A549 (cell line): ENCODE results near the gene LTK. TPM values are rescaled to one million over a fixed set of nuclear protein-coding genes. Genes with fewer than 3 reads are reported as not detected.

Experiments
- ATAC-seq, 2 experiments: fragments of 200-7000 bp in 1 of 2; fragments of >200 bp in 1 of 2; cut with Nextera tagmentation in 1 of 2; cut with Tn5 transposase in 1 of 2; 3 replicates each; pipeline versions ENCODE4 v1.8.0 to v1.9.1; 2018 to 2020; ENCODE audit warnings: mild to moderate bottlenecking in 1 of 2, moderate library complexity in 1 of 2
- CTCF ChIA-PET: fragments of 300-600 bp; sonication (Branson Sonifier 250); formaldehyde crosslinking; extraction: SDS; loops from one replicate; lab custom pipeline; 2021; ENCODE audit warnings: antibody characterized with exemption, inconsistent platforms; lab: Yijun Ruan, JAX
- POLR2A ChIA-PET: fragments of 350-600 bp; formaldehyde crosslinking; extraction: SDS; loops from one replicate; lab custom pipeline; 2021; ENCODE audit warnings: antibody characterized with exemption, inconsistent platforms; lab: Yijun Ruan, JAX
- DNase-seq, 2 experiments: peaks; one replicate each; pipeline versions ENCODE4 v3.0.0 to v3.0.0-alpha.2; 2011 to 2016; ENCODE audit warnings: low read depth in 1 of 2, low spot score in 1 of 2
- FAIRE-seq: peaks from 2 replicates; lab custom pipeline; 2011; peaks lifted over from hg19 to GRCh38; lab: Jason Lieb, UNC
- H3K27ac ChIP-seq, 2 experiments: fragments of >200 bp; sonication (Bioruptor Twin); formaldehyde crosslinking; 3 replicates each; pipeline ENCODE4 v1.5.1; 2016 to 2017
- H3K4me1 ChIP-seq: fragments of >200 bp; sonication (Bioruptor Twin); formaldehyde crosslinking; 3 replicates; pipeline ENCODE4 v1.6.1; 2016
- H3K4me2 ChIP-seq: fragments of >200 bp; sonication (Bioruptor Twin); formaldehyde crosslinking; 3 replicates; pipeline ENCODE4 v1.6.1; 2016
- H3K4me3 ChIP-seq: fragments of >200 bp; sonication (Bioruptor Twin); formaldehyde crosslinking; 3 replicates; pipeline ENCODE4 v1.5.1; 2016
- H3K9me3 ChIP-seq: fragments of >200 bp; sonication (Bioruptor Twin); formaldehyde crosslinking; 3 replicates; pipeline ENCODE4 v1.6.1; 2016
- BHLHE40 ChIP-seq: IDR thresholded peaks from 2 replicates; pipeline ENCODE4 v1.6.1; 2012; ENCODE audit warnings: low read depth, low read length, inconsistent platforms
- CHD4 ChIP-seq: fragments of 200-600 bp; sonication (generic); IDR thresholded peaks from 2 replicates; pipeline ENCODE4 v1.6.1; 2016; ENCODE audit warnings: antibody characterized with exemption, mild to moderate bottlenecking, borderline replicate concordance
- EHMT2 ChIP-seq: fragments of 200-600 bp; sonication (generic); IDR thresholded peaks from 2 replicates; pipeline ENCODE4 v1.6.1; 2016; ENCODE audit warnings: antibody characterized with exemption, low read depth, mild to moderate bottlenecking, moderate library complexity
- ELK1 ChIP-seq: fragments of 150-350 bp; IDR thresholded peaks from 2 replicates; pipeline ENCODE4 v1.6.1; 2014; ENCODE audit warnings: low read depth, mild to moderate bottlenecking, low read length
- EP300 ChIP-seq, 2 experiments: fragments of >200 bp; sonication (Bioruptor Twin); formaldehyde crosslinking; IDR thresholded peaks; 2 replicates in 1 of 2; 3 replicates in 1 of 2; pipeline ENCODE4 v1.6.1; 2016 to 2017
- FOSL2 ChIP-seq, 2 experiments: fragments of 450-650 bp in 1 of 2; fragments of >200 bp in 1 of 2; sonication (Bioruptor Twin) in 1 of 2; formaldehyde crosslinking; IDR thresholded peaks; 2 replicates each; pipeline versions ENCODE4 v1.5.0 to v1.6.1; 2016 to 2020; ENCODE audit warnings: mild to moderate bottlenecking in 1 of 2, moderate library complexity in 1 of 2
- GATA3 ChIP-seq: IDR thresholded peaks from 2 replicates; pipeline ENCODE4 v1.6.1; 2012; ENCODE audit warnings: borderline replicate concordance
- HES2 ChIP-seq: fragments of >200 bp; sonication (Bioruptor Twin); formaldehyde crosslinking; IDR thresholded peaks from 2 replicates; pipeline ENCODE4 v1.6.1; 2016
- HOXB13 ChIP-seq: fragments of 250-450 bp; sonication (Bioruptor Pico); IDR thresholded peaks from 2 replicates; pipeline ENCODE4 v1.5.0; 2020; ENCODE audit warnings: low read depth, mild to moderate bottlenecking, moderate library complexity
- JUNB ChIP-seq: fragments of >200 bp; sonication (Bioruptor Twin); formaldehyde crosslinking; IDR thresholded peaks from 2 replicates; pipeline ENCODE4 v1.6.1; 2016
- MAFK ChIP-seq: fragments of 450-650 bp; IDR thresholded peaks from 2 replicates; pipeline ENCODE4 v1.6.1; 2014; ENCODE audit not compliant: partially characterized antibody
- MAZ ChIP-seq: fragments of 150-350 bp; IDR thresholded peaks from 2 replicates; pipeline ENCODE4 v1.6.1; 2014; ENCODE audit warnings: antibody characterized with exemption, low read depth, low read length, borderline replicate concordance
- NR3C1 ChIP-seq: fragments of >200 bp; sonication (Bioruptor Twin); formaldehyde crosslinking; IDR thresholded peaks from 3 replicates; pipeline ENCODE4 v1.6.1; 2017
- RARB ChIP-seq: fragments of 250-450 bp; sonication (Bioruptor Pico); IDR thresholded peaks from 2 replicates; pipeline ENCODE4 v1.8.0; 2021; ENCODE audit warnings: mild to moderate bottlenecking, moderate library complexity
- RCOR1 ChIP-seq: fragments of 150-350 bp; IDR thresholded peaks from 2 replicates; pipeline ENCODE4 v1.6.1; 2014; ENCODE audit warnings: antibody characterized with exemption, low read length, low read depth
- REST ChIP-seq: fragments of 200-600 bp; sonication (generic); IDR thresholded peaks from 2 replicates; pipeline ENCODE4 v1.6.1; 2016; ENCODE audit warnings: antibody characterized with exemption, mild to moderate bottlenecking, moderate library complexity
- RFX5 ChIP-seq: fragments of 450-650 bp; IDR thresholded peaks from 2 replicates; pipeline ENCODE4 v1.7.1; 2014; ENCODE audit warnings: antibody characterized with exemption, mild to moderate bottlenecking, moderate library complexity
- SREBF2 ChIP-seq: fragments of 450-650 bp; IDR thresholded peaks from 2 replicates; pipeline ENCODE4 v1.6.1; 2014; ENCODE audit warnings: mild to moderate bottlenecking, moderate library complexity
- TP53 ChIP-seq: fragments of 250-450 bp; sonication (Bioruptor Pico); IDR thresholded peaks from 2 replicates; pipeline ENCODE4 v1.5.0; 2021; ENCODE audit warnings: mild to moderate bottlenecking, moderate library complexity
- ZC3H11A ChIP-seq: fragments of 450-650 bp; IDR thresholded peaks from 2 replicates; pipeline ENCODE4 v1.6.1; 2014; ENCODE audit warnings: antibody characterized with exemption, mild to moderate bottlenecking
- ZFP36 ChIP-seq: fragments of 450-650 bp; IDR thresholded peaks from 2 replicates; pipeline ENCODE4 v1.6.1; 2014; ENCODE audit warnings: borderline replicate concordance; ENCODE audit not compliant: partially characterized antibody
- WGBS: methylation state at CpG from one replicate; pipeline ENCODE4 v1.1.6; 2017; ENCODE audit errors: missing lambda C conversion rate; 5-methylcytosine and 5-hydroxymethylcytosine counted together
- polyA plus RNA-seq, 4 experiments: library from polyadenylated mRNA; depleted of rRNA in 3 of 4; stranded (reverse); fragments of >200 nt; fragmentation: RNase III in 1 of 4; extraction: RNeasy Plus Mini Kit Qiagen cat#74134 plus additional on column Dnase treatment in 1 of 4; gene quantifications; 2 replicates in 3 of 4; 3 replicates in 1 of 4; pipeline ENCODE4 v1.2.3, GENCODE V29; 2011 to 2017
- TF ChIP-seq, protein P1 (sequence below): fragments of >200 bp; sonication (Bioruptor Twin); formaldehyde crosslinking; IDR thresholded peaks from 3 replicates; pipeline ENCODE4 v1.5.1; 2016

Gene LTK
- polyA plus RNA-seq, 2 of the 4 experiments (the other 2 are of a cell fraction), result 0.10 to 0.17 TPM

GRCh38 chr15:41536866-41537265 is 23.2 kb upstream of the LTK start (continued):
- no peak for TF ChIP-seq CHD4
- no peak for TF ChIP-seq ELK1
- TF ChIP-seq ZFP36, result no peak
- no peak for TF ChIP-seq RFX5
- no peak for TF ChIP-seq MAZ
- TF ChIP-seq, all 56 proteins: peak for 0

DNA sequence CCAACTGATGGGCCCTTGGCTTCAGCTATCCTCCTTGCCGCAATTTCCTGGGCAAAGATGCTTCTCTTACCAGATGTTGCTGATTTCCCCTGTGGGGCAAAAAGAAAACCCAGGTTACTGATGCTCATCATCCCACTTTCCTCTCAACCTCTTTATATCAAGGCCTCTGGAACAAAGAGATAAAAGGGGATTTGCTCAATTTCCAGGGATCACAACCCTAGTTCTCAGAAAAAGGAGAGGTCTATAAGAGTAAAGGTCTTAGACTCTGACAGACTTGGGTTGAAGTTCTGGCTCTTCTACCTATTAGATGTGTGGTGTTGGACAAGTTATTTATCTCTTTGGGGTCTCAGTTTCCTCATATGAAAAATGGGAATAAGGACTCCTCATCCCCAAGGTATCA is 21.9 kb upstream of the LTK start:
- no peak overlapping the region for H3K4me3 ChIP-seq
- FAIRE-seq (no peak), DNase-seq (no peak), ATAC-seq (no peak)
- 90% methylated on average over 1 of the region's 1 CpG for WGBS
- no peaks in the 10 kb centered on the region for H3K9me3 ChIP-seq
- no peak for TF ChIP-seq NR3C1
- TF ChIP-seq EP300 (IDR thresholded peaks at IDR 0.05), result no peak
- TF ChIP-seq, protein P1, sequence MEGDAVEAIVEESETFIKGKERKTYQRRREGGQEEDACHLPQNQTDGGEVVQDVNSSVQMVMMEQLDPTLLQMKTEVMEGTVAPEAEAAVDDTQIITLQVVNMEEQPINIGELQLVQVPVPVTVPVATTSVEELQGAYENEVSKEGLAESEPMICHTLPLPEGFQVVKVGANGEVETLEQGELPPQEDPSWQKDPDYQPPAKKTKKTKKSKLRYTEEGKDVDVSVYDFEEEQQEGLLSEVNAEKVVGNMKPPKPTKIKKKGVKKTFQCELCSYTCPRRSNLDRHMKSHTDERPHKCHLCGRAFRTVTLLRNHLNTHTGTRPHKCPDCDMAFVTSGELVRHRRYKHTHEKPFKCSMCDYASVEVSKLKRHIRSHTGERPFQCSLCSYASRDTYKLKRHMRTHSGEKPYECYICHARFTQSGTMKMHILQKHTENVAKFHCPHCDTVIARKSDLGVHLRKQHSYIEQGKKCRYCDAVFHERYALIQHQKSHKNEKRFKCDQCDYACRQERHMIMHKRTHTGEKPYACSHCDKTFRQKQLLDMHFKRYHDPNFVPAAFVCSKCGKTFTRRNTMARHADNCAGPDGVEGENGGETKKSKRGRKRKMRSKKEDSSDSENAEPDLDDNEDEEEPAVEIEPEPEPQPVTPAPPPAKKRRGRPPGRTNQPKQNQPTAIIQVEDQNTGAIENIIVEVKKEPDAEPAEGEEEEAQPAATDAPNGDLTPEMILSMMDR, result no peak
- no peak for TF ChIP-seq RARB
- TF ChIP-seq SREBF2, result no peak
- H3K4me2 ChIP-seq, result no peak overlapping the region
- POLR2A ChIA-PET, result no interaction called here
- no peaks in the 10 kb centered on the region for H3K4me1 ChIP-seq
- CTCF ChIA-PET, result no interaction called here
- no peak overlapping the region for H3K27ac ChIP-seq

DNA sequence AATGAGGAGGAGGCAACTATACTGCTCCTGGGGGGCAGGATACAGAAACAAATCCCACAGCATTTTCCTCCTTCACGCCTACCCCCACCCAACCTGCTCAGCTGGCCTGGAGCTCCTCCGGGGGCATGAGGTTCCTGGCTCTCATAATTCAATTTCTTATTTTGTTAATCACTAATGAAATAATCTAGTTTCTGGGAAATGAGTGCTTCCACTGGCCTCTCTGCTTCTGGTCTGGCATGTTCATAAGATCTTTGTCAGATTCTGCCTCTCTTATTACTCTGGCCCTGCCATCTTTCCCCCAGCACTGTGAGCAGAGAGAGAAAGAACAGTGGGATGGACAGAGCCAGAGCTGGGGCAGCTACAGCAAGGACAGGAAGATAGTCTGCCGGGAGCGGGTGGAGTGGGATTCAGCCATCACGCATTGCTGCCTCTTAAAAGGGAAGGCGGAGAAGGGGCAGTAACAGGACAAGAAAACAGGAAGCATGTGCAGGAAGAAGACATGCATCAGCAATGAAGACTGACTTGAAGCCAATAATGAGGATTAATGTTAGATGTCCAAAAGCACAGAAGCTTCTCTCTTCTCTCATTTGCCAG is 16.8 kb upstream of the LTK start:
- POLR2A ChIA-PET, result interaction anchor here (0.6 to 1.6 kb wide), 2 partner anchors 14 to 616 kb away, joined by 3 to 5 read pairs; partner anchors contain the start of gene RPAP1
- TF ChIP-seq ZFP36, result no peak
- TF ChIP-seq RCOR1, result no peak
- TF ChIP-seq JUNB, result no peak
- TF ChIP-seq NR3C1, result no peak
- no peak for TF ChIP-seq EHMT2
- TF ChIP-seq ELK1, result no peak
- TF ChIP-seq SREBF2, result no peak
- TF ChIP-seq ZC3H11A, result no peak
- no peak for TF ChIP-seq FOSL2 (IDR thresholded peaks at IDR 0.05)
- TF ChIP-seq FOSL2 (CRISPR knock-in tag; IDR thresholded peaks at IDR 0.05), result no peak
- TF ChIP-seq HOXB13 (CRISPR knock-in tag), result no peak
- no peak for TF ChIP-seq MAZ
- no peak for TF ChIP-seq TP53 (CRISPR knock-in tag)
- TF ChIP-seq REST, result no peak
- TF ChIP-seq GATA3, result no peak
- TF ChIP-seq HES2, result no peak
- no peak for TF ChIP-seq BHLHE40
- no peak for TF ChIP-seq MAFK
- TF ChIP-seq, all 56 proteins: peak for 0
- FAIRE-seq (no peak), ATAC-seq (no peak), DNase-seq (no peak)
- 96% methylated on average over 6 of the region's 6 CpGs for WGBS
- no peaks in the 10 kb centered on the region for H3K4me1 ChIP-seq
- no peak overlapping the region for H3K27ac ChIP-seq
- H3K4me2 ChIP-seq, result no peak overlapping the region
- CTCF ChIA-PET, result interaction anchor here (1.3 to 1.7 kb wide), 2 partner anchors 65 to 281 kb away, joined by 3 to 5 read pairs; no protein-coding TSS in a partner anchor
- no peak overlapping the region for H3K4me3 ChIP-seq
- H3K9me3 ChIP-seq, result no peaks in the 10 kb centered on the region
